Measurements from ENCODE around the gene VLDLR.

Gene VLDLR

GRCh38 chr9:2662496-2662895, 40.9 kb downstream of the VLDLR start:
- TF ChIP-seq CTCF (conservative IDR thresholded peaks at IDR 0.05; ENCODE audit: low read depth, low read length) = peak; percentile 9

GRCh38 chr9:2663461-2664173, 42.0 kb downstream of the VLDLR start:
- TF ChIP-seq CTCF (conservative IDR thresholded peaks at IDR 0.05; ENCODE audit: low read depth, low read length) = no peak
- no peak for DNase-seq (ENCODE audit: low read depth)
- no peak overlapping the region for H3K4me3 ChIP-seq (ENCODE audit: low read length)

More at GRCh38 chr9:2662496-2662895, 40.9 kb downstream of the VLDLR start:
- no peak overlapping the region for H3K4me3 ChIP-seq (ENCODE audit: low read length)
- DNase-seq (ENCODE audit: low read depth) = no peak

- TF ChIP-seq CTCF (conservative IDR thresholded peaks at IDR 0.05; ENCODE audit: low read depth, low read length) = no peak
- no peak overlapping the region for H3K4me3 ChIP-seq (ENCODE audit: low read length)
- DNase-seq (ENCODE audit: low read depth) = no peak
These were observed 42.8 kb downstream of the VLDLR start for GRCh38 chr9:2664174-2665065.

GRCh38 chr9:2666569-2666968, 45.0 kb downstream of the VLDLR start:
- H3K4me3 ChIP-seq (ENCODE audit: low read length) = no peak overlapping the region
- no peak for DNase-seq (ENCODE audit: low read depth)
- no peak for TF ChIP-seq CTCF (conservative IDR thresholded peaks at IDR 0.05; ENCODE audit: low read depth, low read length)

GRCh38 chr9:2673161-2673560, 51.6 kb downstream of the VLDLR start:
- no peak overlapping the region for H3K4me3 ChIP-seq (ENCODE audit: low read length)
- TF ChIP-seq CTCF (conservative IDR thresholded peaks at IDR 0.05; ENCODE audit: low read depth, low read length) = no peak
- no peak for DNase-seq (ENCODE audit: low read depth)

- DNase-seq (ENCODE audit: low read depth) = no peak
- no peak overlapping the region for H3K4me3 ChIP-seq (ENCODE audit: low read length)
- TF ChIP-seq CTCF (conservative IDR thresholded peaks at IDR 0.05; ENCODE audit: low read depth, low read length) = no peak
These were observed 52.7 kb downstream of the VLDLR start for GRCh38 chr9:2674141-2674824.
